ENCODE measurements around the gene PDYN. TPM values are rescaled to one million over a fixed set of nuclear protein-coding genes. Genes with fewer than 3 reads are reported as not detected.

Gene PDYN
- total and polyA plus RNA-seq, 2 donors (not counting 1 experiment from before 2014, with no cell fraction given), result not detected

DNA sequence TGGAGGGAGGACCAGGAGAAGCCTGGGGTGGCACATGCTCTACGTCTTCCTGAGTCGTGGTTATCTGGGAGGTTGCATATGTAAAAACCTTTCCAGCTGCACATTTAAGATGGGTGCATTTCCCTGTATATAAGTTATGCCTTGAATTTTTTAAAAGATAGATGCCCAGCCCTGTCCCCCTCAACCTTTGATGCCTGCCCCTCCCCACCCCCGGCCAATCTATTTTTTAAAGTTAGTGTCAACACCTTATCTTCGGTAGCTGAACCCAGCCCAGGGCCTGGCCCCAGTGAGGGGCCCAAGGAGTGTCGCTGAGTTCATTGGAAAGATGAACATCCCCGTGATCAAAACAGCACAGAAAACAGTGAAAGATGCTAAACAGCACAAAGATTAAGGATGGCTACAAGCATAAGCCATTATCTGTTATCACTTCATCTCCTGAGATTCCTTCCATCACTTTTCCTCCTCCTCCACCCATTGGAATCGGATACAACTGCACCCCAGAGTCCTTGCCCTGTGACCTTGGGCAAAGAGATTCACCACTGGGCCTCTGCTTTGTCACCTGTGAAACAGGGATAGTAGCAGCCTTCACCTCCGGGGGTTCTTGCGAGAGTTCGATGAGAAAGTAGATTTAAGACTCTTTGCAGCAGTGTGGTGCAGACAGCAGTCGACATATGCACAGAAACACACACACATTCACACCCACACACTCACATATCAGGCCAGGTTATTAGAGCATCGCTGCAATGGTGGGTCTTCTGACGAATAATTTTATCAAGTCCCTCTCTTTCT lies 51.2 kb downstream of the PDYN start:
- Mint-ChIP-seq H3K4me1 (peaks cover 11% of the 10 kb centered on the region), H3K27me3 (peaks cover 12% of the 10 kb centered on the region), H3K9me3 (ENCODE audit: insufficient read depth) (no peaks in the 10 kb centered on the region), H3K4me3 (no peak overlapping the region), H3K27ac (no peak overlapping the region)
- no peak for ATAC-seq (ENCODE audit: low read depth)
- no peak for DNase-seq
- Histone ChIP-seq H3K4me1 (ENCODE audit: control insufficient read depth in 2 of 2, insufficient read depth in 2 of 2, low read length in 2 of 2) (peaks cover 9 to 15% of the 10 kb centered on the region in 2 donors), H3K9ac (ENCODE audit: low read length) (no peak overlapping the region), H3K27ac (ENCODE audit: low read length in 2 of 2) (no peak overlapping the region), H3K36me3 (replicated peaks in 1 of 2; ENCODE audit: control extremely low read depth in 1 of 2, control insufficient read depth in 1 of 2, extremely low read depth in 1 of 2, insufficient read depth in 2 of 2, low read length in 1 of 2) (no peaks in the 10 kb centered on the region), H3K27me3 (replicated peaks in 1 of 4; ENCODE audit: control extremely low read depth in 1 of 4, control insufficient read depth in 3 of 4, insufficient read depth in 4 of 4, low read length in 3 of 4) (peaks cover 0 to 19% (median 5%) of the 10 kb centered on the region in 4 experiments), H3K79me2 (ENCODE audit: control insufficient read depth, insufficient read depth, low read length) (no peaks in the 10 kb centered on the region), H2AFZ (ENCODE audit: insufficient read depth, low read depth, low read length, poor library complexity, severe bottlenecking) (no peak overlapping the region), H3K4me3 (ENCODE audit: control extremely low read depth in 1 of 5, extremely low read depth in 1 of 5, insufficient read depth in 1 of 5, low read depth in 2 of 5, low read length in 4 of 5) (no peak overlapping the region), H3K4me2 (replicated peaks; ENCODE audit: low read depth, low read length, poor library complexity, severe bottlenecking) (no peak overlapping the region), H3K9me3 (ENCODE audit: control extremely low read depth in 1 of 3, control insufficient read depth in 2 of 3, insufficient read depth in 1 of 3, low read length in 2 of 3) (no peaks in the 10 kb centered on the region), H4K20me1 (ENCODE audit: control insufficient read depth, insufficient read depth, low read length, poor library complexity, severe bottlenecking) (no peaks in the 10 kb centered on the region)
- ChIA-PET CTCF (interaction anchor here (0.6 kb wide), 1 partner anchor 162 kb away, joined by 3 read pairs; no protein-coding TSS in a partner anchor), POLR2A (no interaction called here)
- 93% methylated on average over 12 of the region's 13 CpGs for WGBS (ENCODE audit: insufficient coverage)
- no peak for TF ChIP-seq EZH2 (IDR thresholded peaks at IDR 0.05; ENCODE audit: borderline replicate concordance, insufficient read depth, low read depth, low read length, poor library complexity, severe bottlenecking)
- TF ChIP-seq, protein P1, sequence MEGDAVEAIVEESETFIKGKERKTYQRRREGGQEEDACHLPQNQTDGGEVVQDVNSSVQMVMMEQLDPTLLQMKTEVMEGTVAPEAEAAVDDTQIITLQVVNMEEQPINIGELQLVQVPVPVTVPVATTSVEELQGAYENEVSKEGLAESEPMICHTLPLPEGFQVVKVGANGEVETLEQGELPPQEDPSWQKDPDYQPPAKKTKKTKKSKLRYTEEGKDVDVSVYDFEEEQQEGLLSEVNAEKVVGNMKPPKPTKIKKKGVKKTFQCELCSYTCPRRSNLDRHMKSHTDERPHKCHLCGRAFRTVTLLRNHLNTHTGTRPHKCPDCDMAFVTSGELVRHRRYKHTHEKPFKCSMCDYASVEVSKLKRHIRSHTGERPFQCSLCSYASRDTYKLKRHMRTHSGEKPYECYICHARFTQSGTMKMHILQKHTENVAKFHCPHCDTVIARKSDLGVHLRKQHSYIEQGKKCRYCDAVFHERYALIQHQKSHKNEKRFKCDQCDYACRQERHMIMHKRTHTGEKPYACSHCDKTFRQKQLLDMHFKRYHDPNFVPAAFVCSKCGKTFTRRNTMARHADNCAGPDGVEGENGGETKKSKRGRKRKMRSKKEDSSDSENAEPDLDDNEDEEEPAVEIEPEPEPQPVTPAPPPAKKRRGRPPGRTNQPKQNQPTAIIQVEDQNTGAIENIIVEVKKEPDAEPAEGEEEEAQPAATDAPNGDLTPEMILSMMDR (IDR thresholded peaks at IDR 0.05), result no peak
- intact Hi-C loops (cut with micrococcal nuclease), result no loop called here

DNA sequence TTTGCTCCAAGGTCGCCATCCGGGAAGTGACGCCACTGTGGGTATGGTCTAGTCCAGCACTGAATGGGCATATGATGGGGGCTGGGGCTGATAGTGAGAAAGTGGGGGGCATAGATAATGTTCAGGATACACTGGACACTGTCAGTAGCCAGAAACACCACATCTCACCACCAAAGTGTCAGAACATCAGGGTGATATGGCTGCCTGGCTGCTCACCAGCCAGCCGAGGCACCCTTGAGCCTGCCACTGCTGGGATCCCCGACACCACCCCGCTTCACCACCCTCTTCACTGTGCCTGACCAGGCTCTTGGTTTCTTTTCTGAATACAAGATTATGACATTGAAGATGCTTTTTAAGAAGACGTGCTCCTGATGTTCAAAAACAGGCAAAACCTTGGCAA lies 51.8 kb downstream of the PDYN start:
- DNase-seq, result no peak
- peaks cover 10% of the 10 kb centered on the region for H3K27me3 Mint-ChIP-seq

More for the DNA sequence above, 51.8 kb downstream of the PDYN start:
- ATAC-seq (ENCODE audit: low read depth), result no peak
- Histone ChIP-seq H3K9me3 (ENCODE audit: control extremely low read depth in 1 of 3, control insufficient read depth in 2 of 3, insufficient read depth in 1 of 3, low read length in 2 of 3) (no peaks in the 10 kb centered on the region), H3K4me1 (ENCODE audit: control insufficient read depth in 2 of 2, insufficient read depth in 2 of 2, low read length in 2 of 2) (peaks cover 5 to 9% of the 10 kb centered on the region in 2 donors), H3K4me2 (replicated peaks; ENCODE audit: low read depth, low read length, poor library complexity, severe bottlenecking) (no peak overlapping the region), H2AFZ (ENCODE audit: insufficient read depth, low read depth, low read length, poor library complexity, severe bottlenecking) (no peak overlapping the region), H3K36me3 (replicated peaks in 1 of 2; ENCODE audit: control extremely low read depth in 1 of 2, control insufficient read depth in 1 of 2, extremely low read depth in 1 of 2, insufficient read depth in 2 of 2, low read length in 1 of 2) (no peaks in the 10 kb centered on the region), H3K27me3 (replicated peaks in 1 of 4; ENCODE audit: control extremely low read depth in 1 of 4, control insufficient read depth in 3 of 4, insufficient read depth in 4 of 4, low read length in 3 of 4) (peaks cover 0 to 14% (median 5%) of the 10 kb centered on the region in 4 experiments), H3K79me2 (ENCODE audit: control insufficient read depth, insufficient read depth, low read length) (no peaks in the 10 kb centered on the region), H3K4me3 (ENCODE audit: control extremely low read depth in 1 of 5, extremely low read depth in 1 of 5, insufficient read depth in 1 of 5, low read depth in 2 of 5, low read length in 4 of 5) (no peak overlapping the region), H3K27ac (ENCODE audit: low read length in 2 of 2) (no peak overlapping the region), H3K9ac (ENCODE audit: low read length) (no peak overlapping the region), H4K20me1 (ENCODE audit: control insufficient read depth, insufficient read depth, low read length, poor library complexity, severe bottlenecking) (no peaks in the 10 kb centered on the region)
- TF ChIP-seq EZH2 (IDR thresholded peaks at IDR 0.05; ENCODE audit: borderline replicate concordance, insufficient read depth, low read depth, low read length, poor library complexity, severe bottlenecking), result no peak
- TF ChIP-seq, protein P1 (IDR thresholded peaks at IDR 0.05), result no peak
- intact Hi-C loops (cut with micrococcal nuclease), result no loop called here
- H3K9me3 Mint-ChIP-seq (ENCODE audit: insufficient read depth), result no peaks in the 10 kb centered on the region
- CTCF ChIA-PET, result no interaction called here
- peaks cover 6% of the 10 kb centered on the region for H3K4me1 Mint-ChIP-seq
- POLR2A ChIA-PET, result no interaction called here
- 80% methylated on average over 3 of the region's 7 CpGs for WGBS (ENCODE audit: insufficient coverage)
- H3K27ac Mint-ChIP-seq, result no peak overlapping the region
- H3K4me3 Mint-ChIP-seq, result no peak overlapping the region

All from B cell (primary cell).